Measurements from ENCODE around the gene AOC1.
"Not testable (repeated sequence)": the region's sequence is repeated elsewhere in the genome, so short reads cannot be mapped to it uniquely, and the experiment has no call there.

Gene AOC1

GRCh38 chr7:150891740-150892139 lies 39.4 kb downstream of the AOC1 start:
- in situ Hi-C loops (cut with MboI; ENCODE audit: low sequenced_read_pairs), result loop anchor here (10.0 kb wide), 1 partner anchor 93 kb away; no protein-coding TSS in a partner anchor

DNA sequence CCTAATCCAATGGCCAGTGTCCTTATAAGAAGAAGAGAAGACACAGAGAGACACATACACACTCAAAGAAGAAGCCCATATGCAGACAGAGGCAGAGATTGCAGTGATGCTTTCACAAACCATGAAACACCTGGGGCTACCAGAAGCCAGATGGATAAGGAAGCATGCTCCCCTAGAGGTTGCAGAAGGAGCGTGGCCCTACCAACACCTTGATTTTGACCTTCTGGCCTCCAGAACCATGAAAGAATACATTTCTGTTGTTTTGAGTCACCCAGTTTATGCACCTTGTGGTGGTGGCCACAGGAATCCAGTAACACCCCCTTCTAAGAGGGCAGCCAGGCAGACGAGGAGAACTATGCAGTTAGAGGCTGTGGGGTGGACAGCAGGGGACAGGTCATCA lies 43.5 kb downstream of the AOC1 start:
- in situ Hi-C loops (cut with MboI; ENCODE audit: low sequenced_read_pairs), result loop anchor here (10.0 kb wide), 1 partner anchor 89 kb away; no protein-coding TSS in a partner anchor

- in situ Hi-C loops (cut with MboI; ENCODE audit: low sequenced_read_pairs), result loop anchor here (10.0 kb wide), 1 partner anchor 88 kb away; no protein-coding TSS in a partner anchor
Measured at GRCh38 chr7:150896562-150897209, 44.4 kb downstream of the AOC1 start.

DNA sequence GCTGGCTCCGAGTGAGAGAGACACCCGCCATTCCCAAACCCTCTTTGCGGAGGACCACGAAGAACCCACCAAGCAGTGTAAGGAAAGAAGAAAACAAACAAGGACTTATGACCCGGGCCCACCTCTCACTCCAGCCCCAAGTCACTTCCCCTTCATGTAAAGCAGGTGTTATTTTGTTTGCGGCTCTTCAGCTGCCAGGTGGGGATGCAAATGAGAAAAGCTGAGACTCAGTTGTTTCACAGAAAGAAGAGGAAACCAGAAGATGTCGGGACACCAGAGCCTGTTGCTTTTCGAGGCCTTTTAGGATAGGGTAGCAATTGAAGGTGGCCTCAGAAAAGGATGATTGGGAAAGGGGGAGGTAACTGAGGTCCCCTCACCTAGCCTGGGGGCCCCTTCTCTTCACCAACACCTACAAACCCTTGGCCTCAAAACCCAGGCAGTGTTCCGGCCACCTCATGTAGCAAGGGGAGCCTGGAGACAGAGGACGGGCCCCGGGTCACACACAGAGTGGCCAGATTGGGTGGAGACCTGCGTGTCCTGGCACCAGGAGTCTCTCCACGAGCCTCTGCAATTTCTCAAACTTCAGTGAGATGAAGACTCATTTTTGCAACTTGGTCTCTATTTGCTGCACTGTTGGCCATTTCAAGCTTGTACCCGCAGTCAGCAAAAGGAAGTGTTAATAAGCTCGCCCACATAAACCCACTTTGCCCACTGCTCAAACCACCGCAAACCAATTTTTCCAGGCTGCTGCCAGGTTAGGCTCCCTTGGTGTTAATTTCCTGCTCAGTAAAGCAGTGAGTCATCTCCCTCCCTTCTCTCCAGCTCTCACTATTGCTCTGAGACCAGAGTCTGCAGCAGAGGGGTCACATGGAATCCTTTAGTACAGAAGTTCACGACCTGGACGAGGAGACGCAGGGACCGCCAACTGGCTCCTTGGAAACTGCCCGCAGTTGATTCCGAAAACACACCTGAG lies 45.5 kb downstream of the AOC1 start:
- in situ Hi-C loops (cut with MboI; ENCODE audit: low sequenced_read_pairs), result loop anchor here (10.0 kb wide), 1 partner anchor 87 kb away; no protein-coding TSS in a partner anchor

GRCh38 chr7:150898475-150899011 lies 46.2 kb downstream of the AOC1 start:
- in situ Hi-C loops (cut with MboI; ENCODE audit: low sequenced_read_pairs), result loop anchor here (10.0 kb wide), 1 partner anchor 86 kb away; no protein-coding TSS in a partner anchor

DNA sequence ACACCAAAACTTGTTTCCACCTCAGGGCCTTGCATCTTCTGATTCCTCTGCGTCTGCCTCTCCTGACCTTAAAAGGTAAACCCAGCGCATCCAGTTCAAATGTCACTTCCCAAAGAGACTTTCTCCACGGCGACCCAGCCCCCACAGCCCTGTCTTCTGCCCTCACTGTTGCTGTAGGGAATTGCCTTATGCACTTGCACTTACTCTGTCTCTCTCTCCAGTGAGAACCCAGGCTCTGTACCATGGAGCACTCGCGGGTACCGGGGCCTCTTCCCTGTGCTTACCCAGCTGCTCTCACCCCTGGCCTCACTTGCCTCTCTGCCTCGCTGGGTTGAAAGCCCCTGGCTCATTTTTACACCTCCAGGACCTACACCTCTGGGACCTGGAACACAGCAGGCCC lies 48.4 kb downstream of the AOC1 start:
- in situ Hi-C loops (cut with MboI; ENCODE audit: low sequenced_read_pairs), result no loop called here

DNA sequence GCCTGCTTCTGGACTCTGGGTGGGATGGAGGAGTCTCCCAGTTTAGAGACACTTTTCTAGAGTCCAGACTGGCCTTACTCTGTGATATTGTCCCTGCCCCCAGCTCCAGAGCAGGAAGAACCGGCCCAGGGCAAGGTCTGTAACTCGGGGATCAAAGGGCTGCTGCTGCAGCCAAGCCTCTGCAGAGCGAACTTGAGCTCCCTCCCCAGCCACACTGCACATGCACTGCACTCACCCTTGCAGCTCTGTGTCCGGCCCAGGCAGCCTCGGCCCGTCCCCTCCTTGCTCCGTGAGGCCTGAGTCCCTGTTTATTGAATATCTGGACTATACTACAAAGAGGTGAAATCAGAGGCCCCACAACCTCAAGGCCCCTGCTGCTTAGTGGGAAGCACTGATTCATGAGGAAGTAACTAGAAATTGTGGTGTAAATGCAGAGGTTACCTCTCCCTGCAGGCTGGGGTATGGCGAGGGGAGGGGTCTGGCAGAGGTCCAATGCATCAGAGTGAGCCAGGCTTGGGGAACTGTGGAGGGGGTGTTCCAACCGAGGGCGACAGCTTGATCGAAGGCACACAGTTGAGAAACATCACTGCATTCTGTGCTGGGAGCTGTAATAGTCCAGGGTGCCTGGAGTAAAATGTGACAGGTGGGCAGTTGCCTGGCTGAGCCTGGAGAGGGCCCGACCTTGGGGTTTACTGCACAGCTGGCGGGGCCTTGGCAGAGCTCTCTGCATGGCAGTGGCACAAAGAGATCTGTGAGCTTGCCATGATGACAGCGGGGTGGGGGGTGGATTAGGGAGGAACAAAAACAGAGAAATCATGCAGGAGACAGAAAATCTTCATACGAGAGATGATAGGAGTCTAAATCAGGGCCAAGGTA lies 49.1 kb downstream of the AOC1 start:
- in situ Hi-C loops (cut with MboI; ENCODE audit: low sequenced_read_pairs), result no loop called here

DNA sequence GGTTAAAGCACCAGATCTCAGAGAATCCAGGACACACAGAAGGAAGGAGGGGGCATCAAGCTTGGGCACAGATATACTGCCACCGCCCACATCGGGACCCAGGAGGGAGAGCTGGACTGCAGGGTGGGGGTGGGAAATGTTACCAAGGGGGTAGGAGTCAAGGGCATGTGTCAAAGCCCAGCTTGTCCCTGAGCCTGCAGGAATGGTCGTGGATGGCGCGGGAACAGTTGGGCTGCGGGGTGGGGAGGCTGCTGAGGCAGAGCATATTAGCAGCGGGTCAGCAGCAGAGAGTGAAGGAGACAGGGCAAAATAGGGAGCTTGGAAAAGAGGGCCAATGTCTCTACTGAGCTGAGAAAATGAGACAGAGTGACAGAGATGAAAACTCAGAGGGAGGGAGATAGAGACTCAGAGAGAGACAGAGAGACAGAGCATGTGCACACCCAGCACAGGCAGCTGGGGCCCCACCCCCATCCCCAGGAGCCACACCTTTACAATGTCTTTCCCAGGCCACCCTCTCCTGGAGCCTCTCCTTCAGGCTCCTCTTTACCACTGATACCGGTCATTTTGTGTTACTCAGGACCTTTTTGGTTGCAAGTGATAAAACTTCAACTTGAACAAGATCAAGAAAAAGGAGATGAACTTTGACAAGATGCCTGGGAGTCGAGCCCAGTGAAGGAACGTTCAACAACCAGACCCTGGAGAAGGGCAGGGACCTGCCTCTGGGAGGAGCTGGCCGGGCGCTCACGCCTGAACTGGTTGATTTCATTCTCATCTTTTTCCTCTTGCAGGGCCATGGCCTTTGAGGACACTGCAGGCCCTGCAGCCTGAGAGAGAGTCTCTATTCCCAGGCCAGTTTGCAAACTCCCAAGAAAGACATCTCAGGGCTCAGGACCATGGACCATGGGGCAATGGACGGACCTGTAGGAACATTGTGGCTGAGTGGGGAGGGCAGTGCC lies 50.0 kb downstream of the AOC1 start:
- in situ Hi-C loops (cut with MboI; ENCODE audit: low sequenced_read_pairs), result no loop called here

GRCh38 chr7:150903606-150904005 lies 51.3 kb downstream of the AOC1 start:
- in situ Hi-C loops (cut with MboI; ENCODE audit: low sequenced_read_pairs), result no loop called here

- in situ Hi-C loops (cut with MboI; ENCODE audit: low sequenced_read_pairs), result no loop called here
Measured at GRCh38 chr7:150904011-150904909, 51.9 kb downstream of the AOC1 start.

GRCh38 chr7:150908173-150908572 lies 55.9 kb downstream of the AOC1 start:
- in situ Hi-C loops (cut with MboI; ENCODE audit: low sequenced_read_pairs), result no loop called here

GRCh38 chr7:150909200-150909995 lies 57.1 kb downstream of the AOC1 start:
- in situ Hi-C loops (cut with MboI; ENCODE audit: low sequenced_read_pairs), result no loop called here

DNA sequence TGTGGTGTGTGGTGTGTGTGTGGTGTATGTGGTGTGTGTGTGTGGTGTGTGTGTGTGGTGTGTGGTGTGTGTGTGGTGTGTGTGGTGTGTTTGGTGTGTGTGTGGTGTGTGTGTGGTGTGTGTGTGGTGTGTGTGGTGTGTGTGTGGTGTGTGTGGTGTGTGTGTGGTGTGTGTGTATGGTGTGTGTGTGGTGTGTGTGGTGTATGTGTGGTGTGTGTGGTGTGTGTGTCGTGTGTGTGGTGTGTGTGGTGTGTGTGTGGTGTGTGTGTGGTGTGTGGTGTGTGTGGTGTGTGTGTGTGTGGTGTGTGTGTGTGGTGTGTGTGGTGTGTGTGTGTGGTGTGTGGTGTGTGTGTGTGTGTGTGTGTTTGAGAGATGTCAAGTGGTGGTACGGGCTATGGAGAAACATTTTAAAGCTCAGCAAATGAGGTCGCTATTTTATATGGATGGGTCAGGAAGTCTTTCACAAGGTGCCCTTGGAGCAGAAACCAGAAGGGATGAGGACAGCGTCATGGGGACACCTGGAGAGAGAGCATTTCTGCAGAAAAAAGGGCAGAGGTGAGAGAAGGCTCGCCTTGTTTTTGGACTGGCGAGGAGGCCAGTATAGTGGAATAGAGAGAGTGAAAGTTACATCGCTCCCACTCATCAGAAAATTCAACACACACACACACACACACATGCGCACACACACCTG lies 58.1 kb downstream of the AOC1 start:
- in situ Hi-C loops (cut with MboI; ENCODE audit: low sequenced_read_pairs), result not testable (repeated sequence)

- in situ Hi-C loops (cut with MboI; ENCODE audit: low sequenced_read_pairs), result no loop called here
Measured at GRCh38 chr7:150910996-150911422, 58.7 kb downstream of the AOC1 start.
